ENCODE data around the gene SBK1. TPM values are rescaled to one million over a fixed set of nuclear protein-coding genes. Genes with fewer than 3 reads are reported as not detected.

Gene SBK1
- total and polyA plus RNA-seq, 8 donors = 0.31 to 2.0 (median 0.63) TPM; not detected in 1

DNA sequence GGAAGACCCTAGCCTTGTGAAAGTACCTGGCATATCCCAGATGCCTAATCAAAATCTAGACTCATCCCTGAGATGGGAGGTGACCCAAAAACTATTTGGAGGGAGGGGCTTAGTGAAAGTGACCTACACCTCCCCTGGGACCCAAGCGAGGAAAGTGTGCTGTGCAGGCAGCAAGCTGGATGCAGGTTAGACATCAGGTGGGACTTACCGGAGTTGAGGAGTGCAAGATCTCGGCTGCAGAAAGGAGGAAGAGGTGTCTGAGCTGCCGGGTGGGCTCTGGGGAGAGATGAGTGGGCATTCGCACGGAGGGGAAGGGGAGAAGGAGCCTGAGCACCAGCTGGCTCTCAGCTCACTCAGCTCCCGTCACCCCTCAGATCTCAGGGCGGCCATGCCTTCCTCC lies 10.3 kb upstream of the SBK1 start:
- intact Hi-C loops (cut with DNase I; ENCODE audit: low total_unique reads) = no loop called here
- no peak for TF ChIP-seq POLR2A (IDR thresholded peaks at IDR 0.05)
- TF ChIP-seq POLR2AphosphoS5 (IDR thresholded peaks at IDR 0.05) = no peak
- Histone ChIP-seq H3K27ac (no peak overlapping the region), H3K27me3 (peaks cover 0 to 33% (median 3%) of the 10 kb centered on the region in 3 donors), H3K4me3 (no peak overlapping the region), H3K9me3 (no peaks in the 10 kb centered on the region), H3K4me1 (peaks cover 5 to 11% (median 10%) of the 10 kb centered on the region in 4 donors), H3K36me3 (no peaks in the 10 kb centered on the region)
- no peak for DNase-seq
- WGBS, 5 donors = 81 to 89% (median 86%) methylated on average over 8 of the region's 8 CpGs

DNA sequence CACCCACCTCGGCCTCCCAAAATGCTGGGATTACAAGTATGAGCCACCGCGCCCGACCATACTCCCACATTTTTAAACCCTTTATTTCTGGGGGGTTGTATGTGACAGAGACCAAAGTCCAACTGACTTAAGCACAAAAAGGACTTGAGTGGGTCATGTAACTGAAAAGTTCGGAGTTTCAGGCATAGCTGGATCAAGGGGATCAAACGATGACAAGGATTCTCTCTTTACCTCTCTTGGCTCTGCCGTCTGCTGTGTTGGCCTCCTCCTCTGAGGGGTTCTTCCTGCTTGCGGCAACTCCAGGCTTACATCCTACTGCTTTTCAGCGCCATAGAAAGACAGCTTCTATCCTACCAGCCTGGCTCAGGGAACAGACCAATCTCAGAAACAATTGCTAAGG lies 9.2 kb upstream of the SBK1 start:
- TF ChIP-seq POLR2AphosphoS5 (IDR thresholded peaks at IDR 0.05) = no peak
- no peak for TF ChIP-seq POLR2A (IDR thresholded peaks at IDR 0.05)
- TF ChIP-seq, protein P1, sequence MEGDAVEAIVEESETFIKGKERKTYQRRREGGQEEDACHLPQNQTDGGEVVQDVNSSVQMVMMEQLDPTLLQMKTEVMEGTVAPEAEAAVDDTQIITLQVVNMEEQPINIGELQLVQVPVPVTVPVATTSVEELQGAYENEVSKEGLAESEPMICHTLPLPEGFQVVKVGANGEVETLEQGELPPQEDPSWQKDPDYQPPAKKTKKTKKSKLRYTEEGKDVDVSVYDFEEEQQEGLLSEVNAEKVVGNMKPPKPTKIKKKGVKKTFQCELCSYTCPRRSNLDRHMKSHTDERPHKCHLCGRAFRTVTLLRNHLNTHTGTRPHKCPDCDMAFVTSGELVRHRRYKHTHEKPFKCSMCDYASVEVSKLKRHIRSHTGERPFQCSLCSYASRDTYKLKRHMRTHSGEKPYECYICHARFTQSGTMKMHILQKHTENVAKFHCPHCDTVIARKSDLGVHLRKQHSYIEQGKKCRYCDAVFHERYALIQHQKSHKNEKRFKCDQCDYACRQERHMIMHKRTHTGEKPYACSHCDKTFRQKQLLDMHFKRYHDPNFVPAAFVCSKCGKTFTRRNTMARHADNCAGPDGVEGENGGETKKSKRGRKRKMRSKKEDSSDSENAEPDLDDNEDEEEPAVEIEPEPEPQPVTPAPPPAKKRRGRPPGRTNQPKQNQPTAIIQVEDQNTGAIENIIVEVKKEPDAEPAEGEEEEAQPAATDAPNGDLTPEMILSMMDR (IDR thresholded peaks at IDR 0.05) = no peak
- no peak for TF ChIP-seq EP300 (IDR thresholded peaks at IDR 0.05)

GRCh38 chr16:28283798-28284577 lies 8.3 kb upstream of the SBK1 start:
- H3K4me3 ChIP-seq = no peak overlapping the region
- no peaks in the 10 kb centered on the region for H3K36me3 ChIP-seq
- no peak overlapping the region for H3K27ac ChIP-seq
- 70 to 82% (median 75%) methylated on average over 15 of the region's 15 CpGs for whole genome bisulfite sequencing, 5 donors
- no peak for DNase-seq
- no peaks in the 10 kb centered on the region for H3K4me1 ChIP-seq
- peaks cover 0 to 13% (median 0%) of the 10 kb centered on the region in 3 donors for H3K27me3 ChIP-seq
- intact Hi-C loops (cut with DNase I; ENCODE audit: low total_unique reads) = no loop called here
- TF ChIP-seq POLR2A (IDR thresholded peaks at IDR 0.05) = no peak
- TF ChIP-seq EP300 (IDR thresholded peaks at IDR 0.05) = no peak
- TF ChIP-seq, protein P1 (IDR thresholded peaks at IDR 0.05) = no peak
- TF ChIP-seq POLR2AphosphoS5 (IDR thresholded peaks at IDR 0.05) = no peak
- no peaks in the 10 kb centered on the region for H3K9me3 ChIP-seq

More for the DNA sequence above, 9.2 kb upstream of the SBK1 start:
- no peaks in the 10 kb centered on the region for H3K36me3 ChIP-seq
- H3K9me3 ChIP-seq = no peaks in the 10 kb centered on the region
- H3K27ac ChIP-seq = no peak overlapping the region
- peaks cover 0 to 21% (median 0%) of the 10 kb centered on the region in 3 donors for H3K27me3 ChIP-seq
- no peak for DNase-seq
- peaks cover under 1 to 1% (median 1%) of the 10 kb centered on the region in 4 donors for H3K4me1 ChIP-seq
- WGBS, 5 donors = 86 to 92% (median 88%) methylated on average over 9 of the region's 9 CpGs
- intact Hi-C loops (cut with DNase I; ENCODE audit: low total_unique reads) = no loop called here
- H3K4me3 ChIP-seq = no peak overlapping the region

DNA sequence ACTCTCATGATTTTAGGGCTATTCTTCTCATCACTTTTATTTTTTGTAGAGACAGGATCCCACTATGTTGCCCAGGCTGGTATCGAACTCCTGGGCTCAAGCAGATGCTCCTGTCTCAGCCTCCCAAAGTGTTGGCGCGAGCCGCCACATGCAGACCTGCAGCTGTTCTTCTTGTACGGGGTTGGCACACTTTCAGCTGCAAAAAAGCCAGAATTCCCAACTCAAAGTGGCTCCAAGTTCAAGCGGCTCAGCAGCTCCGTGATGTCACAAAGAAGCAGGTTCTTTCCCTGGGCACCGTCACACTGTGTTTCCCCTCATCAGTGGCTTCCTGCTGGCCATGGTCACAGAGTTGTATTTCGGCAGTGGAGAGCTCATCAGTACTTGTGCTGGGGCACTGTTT lies 6.7 kb upstream of the SBK1 start:
- Histone ChIP-seq H3K27ac (no peak overlapping the region), H3K9me3 (no peaks in the 10 kb centered on the region), H3K4me1 (no peaks in the 10 kb centered on the region), H3K27me3 (peaks cover 0 to 10% (median 0%) of the 10 kb centered on the region in 3 donors), H3K36me3 (no peaks in the 10 kb centered on the region), H3K4me3 (no peak overlapping the region)
- no peak for DNase-seq
- intact Hi-C loops (cut with DNase I; ENCODE audit: low total_unique reads) = no loop called here
- 69 to 84% (median 78%) methylated on average over 9 of the region's 9 CpGs for WGBS, 5 donors
- no peak for TF ChIP-seq POLR2A (IDR thresholded peaks at IDR 0.05)
- TF ChIP-seq POLR2AphosphoS5 (IDR thresholded peaks at IDR 0.05) = no peak
- TF ChIP-seq, protein P1 (IDR thresholded peaks at IDR 0.05) = no peak
- no peak for TF ChIP-seq EP300 (IDR thresholded peaks at IDR 0.05)

GRCh38 chr16:28288114-28288513 lies 4.2 kb upstream of the SBK1 start:
- no peak for DNase-seq
- peaks cover 0 to 17% (median 6%) of the 10 kb centered on the region in 3 donors for H3K27me3 ChIP-seq
- intact Hi-C loops (cut with DNase I; ENCODE audit: low total_unique reads) = no loop called here
- 71 to 78% (median 76%) methylated on average over 7 of the region's 7 CpGs for WGBS, 5 donors
- TF ChIP-seq POLR2A (IDR thresholded peaks at IDR 0.05) (no peak), EP300 (IDR thresholded peaks at IDR 0.05) (no peak), POLR2AphosphoS5 (IDR thresholded peaks at IDR 0.05) (no peak)
- TF ChIP-seq, protein P1 (IDR thresholded peaks at IDR 0.05) = no peak
- no peak overlapping the region for H3K4me3 ChIP-seq
- H3K36me3 ChIP-seq = no peaks in the 10 kb centered on the region
- H3K27ac ChIP-seq = no peak overlapping the region
- no peaks in the 10 kb centered on the region for H3K9me3 ChIP-seq
- H3K4me1 ChIP-seq = peaks cover 6 to 14% (median 12%) of the 10 kb centered on the region in 4 donors

All from stomach (tissue), 9 donors.